KMS-11 (cell line): ENCODE measurements around the gene SLC22A6.

Source experiments
- H2AFZ ChIP-seq: fragments of 200-600 bp; sonication (generic); 2 replicates; pipeline ENCODE4 v1.6.1; 2016; ENCODE audit warnings: antibody characterized with exemption, mixed run types, low read depth
- H3K27ac ChIP-seq: fragments of 200-600 bp; sonication (generic); 2 replicates; pipeline ENCODE4 v1.6.1; 2016; ENCODE audit warnings: mild to moderate bottlenecking, mixed run types
- H3K27me3 ChIP-seq: fragments of 200-600 bp; sonication (generic); 2 replicates; pipeline ENCODE4 v1.6.1; 2017; ENCODE audit warnings: mild to moderate bottlenecking, low read depth, mixed run types, moderate library complexity; ENCODE audit not compliant: insufficient read depth
- H3K36me3 ChIP-seq: fragments of 200-600 bp; sonication (generic); 2 replicates; pipeline ENCODE4 v1.6.1; 2017; ENCODE audit warnings: mild to moderate bottlenecking, mixed run types; ENCODE audit not compliant: insufficient read depth
- H3K4me1 ChIP-seq: fragments of 200-600 bp; sonication (generic); 2 replicates; pipeline ENCODE4 v1.6.1; 2016; ENCODE audit warnings: mild to moderate bottlenecking, low read depth, mixed run types; ENCODE audit not compliant: poor library complexity, severe bottlenecking
- H3K4me2 ChIP-seq: fragments of 200-600 bp; sonication (generic); 2 replicates; pipeline ENCODE4 v1.7.0; 2016; ENCODE audit warnings: mild to moderate bottlenecking, mixed run types
- H3K4me3 ChIP-seq: fragments of 200-600 bp; sonication (generic); IDR thresholded peaks from 2 replicates; pipeline ENCODE4 v1.6.1; 2017; ENCODE audit warnings: low read depth, low read length, mixed read lengths; ENCODE audit not compliant: insufficient read depth
- H3K79me2 ChIP-seq: fragments of 200-600 bp; sonication (generic); 2 replicates; pipeline ENCODE4 v1.6.1; 2016; ENCODE audit warnings: low read depth, mixed run types; ENCODE audit not compliant: insufficient read depth
- H3K9ac ChIP-seq: fragments of 200-600 bp; sonication (generic); 2 replicates; pipeline ENCODE4 v1.6.1; 2016; ENCODE audit warnings: mild to moderate bottlenecking, mixed run types
- H4K20me1 ChIP-seq: fragments of 200-600 bp; sonication (generic); 2 replicates; pipeline ENCODE4 v1.6.1; 2016; ENCODE audit warnings: mild to moderate bottlenecking, mixed run types; ENCODE audit not compliant: insufficient read depth
- CTCF ChIP-seq: fragments of 200-600 bp; sonication (generic); conservative IDR thresholded peaks from 2 replicates; pipeline ENCODE4 v1.6.1; 2017; ENCODE audit warnings: low read depth, mild to moderate bottlenecking, antibody characterized with exemption, low read length, moderate library complexity, mixed read lengths

The SLC22A6 gene

GRCh38 chr11:62985041-62985750 is 429 bp upstream of the SLC22A6 start:
- H3K4me2 ChIP-seq: no peak overlapping the region
- no peaks in the 10 kb centered on the region for H3K36me3 ChIP-seq
- no peaks in the 10 kb centered on the region for H3K79me2 ChIP-seq
- no peak overlapping the region for H3K27ac ChIP-seq
- H3K27me3 ChIP-seq: peaks cover 3% of the 10 kb centered on the region; the same call in 1 of the 2 replicates
- H3K4me1 ChIP-seq: no peaks in the 10 kb centered on the region
- H3K4me3 ChIP-seq: no peak overlapping the region
- no peaks in the 10 kb centered on the region for H4K20me1 ChIP-seq
- no peak for TF ChIP-seq CTCF
- no peak overlapping the region for H3K9ac ChIP-seq
- no peak overlapping the region for H2AFZ ChIP-seq

DNA sequence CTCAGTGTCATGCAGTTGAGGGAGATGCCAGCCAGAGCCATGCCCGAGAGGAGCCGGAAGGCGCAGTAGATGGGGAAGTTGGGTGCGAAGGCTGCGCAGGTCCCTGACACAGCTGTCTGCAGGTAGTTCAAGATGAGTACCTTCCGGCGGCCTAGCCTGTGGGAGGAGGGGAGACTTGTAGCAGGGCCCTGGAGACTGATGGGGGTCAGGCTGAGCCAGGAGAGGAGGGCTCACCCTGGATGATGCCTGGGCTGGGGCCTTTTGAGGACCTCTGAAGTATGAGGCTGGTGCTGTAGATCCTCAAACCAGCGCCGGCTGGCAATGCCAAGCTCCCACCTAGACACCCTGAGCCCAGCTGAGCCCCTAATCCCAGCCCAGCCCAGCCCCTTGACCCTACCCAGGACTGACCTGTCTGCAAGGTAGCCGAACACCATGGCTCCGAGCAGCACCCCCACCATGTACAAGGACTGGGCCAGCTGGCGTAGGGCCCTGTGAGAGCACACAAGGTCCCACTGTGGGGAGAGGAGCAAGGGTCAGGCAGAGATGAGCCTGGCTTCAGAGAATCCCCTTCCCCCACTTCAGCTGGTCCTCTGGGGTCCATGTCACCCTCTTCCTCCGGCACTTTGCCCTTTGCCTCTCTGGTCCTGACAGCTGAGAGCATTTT is 1.1 kb downstream of the SLC22A6 start:
- Histone ChIP-seq H3K9ac (no peak overlapping the region), H3K27me3 (peaks cover 3% of the 10 kb centered on the region; the same call in 1 of the 2 replicates), H3K4me2 (no peak overlapping the region), H3K27ac (no peak overlapping the region), H3K4me1 (no peaks in the 10 kb centered on the region), H4K20me1 (no peaks in the 10 kb centered on the region), H3K4me3 (no peak overlapping the region), H2AFZ (no peak overlapping the region), H3K36me3 (no peaks in the 10 kb centered on the region), H3K79me2 (no peaks in the 10 kb centered on the region)
- no peak for TF ChIP-seq CTCF

- Histone ChIP-seq H3K36me3 (no peaks in the 10 kb centered on the region), H3K4me3 (no peak overlapping the region), H3K79me2 (no peaks in the 10 kb centered on the region), H3K27ac (no peak overlapping the region), H3K27me3 (peaks cover 3% of the 10 kb centered on the region; the same call in 1 of the 2 replicates), H3K4me2 (no peak overlapping the region), H3K4me1 (no peaks in the 10 kb centered on the region), H4K20me1 (no peaks in the 10 kb centered on the region), H3K9ac (no peak overlapping the region), H2AFZ (no peak overlapping the region)
- TF ChIP-seq CTCF: no peak
These were observed 3.0 kb downstream of the SLC22A6 start for GRCh38 chr11:62981743-62982142.

GRCh38 chr11:62980133-62980760 is 4.5 kb downstream of the SLC22A6 start:
- Histone ChIP-seq H3K4me2 (no peak overlapping the region), H3K9ac (no peak overlapping the region), H4K20me1 (no peaks in the 10 kb centered on the region), H3K27me3 (peaks cover 3% of the 10 kb centered on the region; the same call in 1 of the 2 replicates), H2AFZ (no peak overlapping the region), H3K79me2 (no peaks in the 10 kb centered on the region), H3K27ac (no peak overlapping the region), H3K36me3 (no peaks in the 10 kb centered on the region), H3K4me3 (no peak overlapping the region), H3K4me1 (no peaks in the 10 kb centered on the region)
- TF ChIP-seq CTCF: no peak
